ENCODE measurements around the gene YWHAG. TPM values are rescaled to one million over a fixed set of nuclear protein-coding genes. Genes with fewer than 3 reads are reported as not detected.
A peak's percentile ranks its signal among the peaks of the same experiment; 100 is the strongest.

The YWHAG gene
- total and polyA plus RNA-seq, 2 of the 13 experiments (the other 11 are each of a cell fraction or from before 2014, with no cell fraction given), result 36.9 to 67.5 TPM

DNA sequence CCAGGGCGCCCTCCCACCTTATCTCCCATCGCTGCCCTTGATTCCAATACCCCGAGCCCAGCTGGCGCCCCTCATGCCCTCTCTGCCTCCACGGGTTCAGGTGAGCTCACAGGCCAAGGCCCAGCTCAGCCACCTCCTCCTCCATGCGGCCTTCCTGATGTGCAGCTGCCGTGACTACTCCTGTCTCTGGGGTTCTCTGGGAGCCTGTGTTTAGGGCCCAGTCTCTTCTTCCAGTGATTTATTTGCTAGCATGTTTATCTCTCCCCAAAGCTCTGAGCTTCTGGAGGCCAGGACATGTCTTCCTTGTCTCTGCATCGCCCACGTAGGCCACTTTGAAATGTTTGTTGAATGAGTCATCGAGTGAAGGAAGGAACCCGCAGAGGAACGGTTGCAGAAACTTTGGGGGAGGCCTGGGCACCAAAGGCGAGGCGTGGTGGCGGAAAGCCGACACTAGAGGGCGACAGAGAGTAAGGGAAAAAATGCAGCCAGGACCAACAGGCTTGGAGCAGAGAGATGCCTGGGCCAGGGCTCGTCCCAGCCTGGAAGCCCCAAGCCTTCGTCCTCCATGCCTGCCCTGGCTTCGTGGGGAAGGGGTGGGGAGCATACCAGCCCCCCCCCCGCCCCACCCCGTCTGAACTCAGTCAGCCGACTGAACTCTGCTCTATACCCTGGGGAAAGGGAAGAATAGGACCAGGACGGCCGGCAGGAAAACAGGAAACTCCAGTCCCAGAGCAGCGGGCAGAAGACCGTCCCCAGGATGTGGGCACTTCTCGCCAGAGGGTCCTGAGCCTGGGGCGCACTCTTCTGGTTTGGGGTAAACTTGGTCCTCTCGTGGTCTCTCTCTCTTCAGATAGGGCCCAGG is 67.2 kb downstream of the YWHAG start (continued):
- TF ChIP-seq SKIL (CRISPR knock-in tag; IDR thresholded peaks at IDR 0.05; ENCODE audit: borderline replicate concordance) (0 out of 2 replicates have a peak, but pooled peaks have one; percentile 38), RFXANK (CRISPR knock-in tag; IDR thresholded peaks at IDR 0.05) (no peak), ZBTB8A (CRISPR knock-in tag; IDR thresholded peaks at IDR 0.05; ENCODE audit: borderline replicate concordance, low read depth) (no peak), ZNF430 (CRISPR knock-in tag; IDR thresholded peaks at IDR 0.05) (no peak), TBL1XR1 (IDR thresholded peaks at IDR 0.05; ENCODE audit: borderline replicate concordance, low read length, partially characterized antibody) (no peak), IKZF1 (IDR thresholded peaks at IDR 0.05) (no peak), CEBPZ (IDR thresholded peaks at IDR 0.05; ENCODE audit: low read length) (no peak), ETV5 (CRISPR knock-in tag; IDR thresholded peaks at IDR 0.05; ENCODE audit: borderline replicate concordance) (peak; percentile 27; the same call in 1 of the 2 replicates), ZNF230 (CRISPR knock-in tag; IDR thresholded peaks at IDR 0.05) (peak; percentile 30; the same call in 1 of the 2 replicates), NFE2 (CRISPR knock-in tag; IDR thresholded peaks at IDR 0.05) (no peak), E2F5 (CRISPR knock-in tag; conservative IDR thresholded peaks at IDR 0.05) (no peak), SP2 (CRISPR knock-in tag; IDR thresholded peaks at IDR 0.05) (no peak), THYN1 (CRISPR knock-in tag; IDR thresholded peaks at IDR 0.05; ENCODE audit: borderline replicate concordance, low read depth) (no peak), ZSCAN21 (CRISPR knock-in tag; IDR thresholded peaks at IDR 0.05; ENCODE audit: borderline replicate concordance) (no peak), ZBTB26 (CRISPR knock-in tag; IDR thresholded peaks at IDR 0.05; ENCODE audit: borderline replicate concordance) (peak; percentile 64; the same call in 1 of the 2 replicates), ZNF563 (CRISPR knock-in tag; IDR thresholded peaks at IDR 0.05) (no peak), ZNF761 (CRISPR knock-in tag; conservative IDR thresholded peaks at IDR 0.05) (peak; percentile 67; the same call in 1 of the 2 replicates), KMT2A (CRISPR knock-in tag; IDR thresholded peaks at IDR 0.05) (peak; percentile 34; the same call in 1 of the 2 replicates)
- TF ChIP-seq, protein P1, sequence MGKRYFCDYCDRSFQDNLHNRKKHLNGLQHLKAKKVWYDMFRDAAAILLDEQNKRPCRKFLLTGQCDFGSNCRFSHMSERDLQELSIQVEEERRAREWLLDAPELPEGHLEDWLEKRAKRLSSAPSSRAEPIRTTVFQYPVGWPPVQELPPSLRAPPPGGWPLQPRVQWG (CRISPR knock-in tag; IDR thresholded peaks at IDR 0.05; ENCODE audit: borderline replicate concordance, low read depth), result no peak
